HG03442 (cell line): ENCODE results near the gene UROC1.

Source experiments
- ATAC-seq: cut with Tn5 transposase; IDR thresholded peaks from one replicate; pipeline ENCODE4 v1.9.1; 2021; ENCODE audit warnings: mild to moderate bottlenecking, moderate library complexity; ENCODE audit not compliant: unreplicated experiment

Gene UROC1

GRCh38 chr3:126531051-126531330 lies 13.4 kb upstream of the UROC1 start:
- no peak for ATAC-seq

GRCh38 chr3:126530171-126531050 lies 12.8 kb upstream of the UROC1 start:
- ATAC-seq, result no peak

- ATAC-seq, result no peak
Observed at GRCh38 chr3:126529585-126530170, 12.1 kb upstream of the UROC1 start.

GRCh38 chr3:126528800-126529541 lies 11.4 kb upstream of the UROC1 start:
- ATAC-seq, result no peak

- ATAC-seq, result no peak
Observed at GRCh38 chr3:126528419-126528799, 10.8 kb upstream of the UROC1 start.

GRCh38 chr3:126527455-126528211 lies 10.1 kb upstream of the UROC1 start:
- ATAC-seq, result no peak

GRCh38 chr3:126527006-126527405 lies 9.4 kb upstream of the UROC1 start:
- no peak for ATAC-seq

GRCh38 chr3:126526668-126527005 lies 9.1 kb upstream of the UROC1 start:
- ATAC-seq, result no peak

- ATAC-seq, result no peak
Observed at GRCh38 chr3:126525853-126526667, 8.5 kb upstream of the UROC1 start.

GRCh38 chr3:126525091-126525852 lies 7.7 kb upstream of the UROC1 start:
- no peak for ATAC-seq

- no peak for ATAC-seq
Observed at GRCh38 chr3:126524429-126524988, 6.9 kb upstream of the UROC1 start.

- ATAC-seq, result no peak
Observed at GRCh38 chr3:126523745-126524428, 6.3 kb upstream of the UROC1 start, which contains the start of gene CHST13. Gene CHST13 (plus strand): TSS chr3:126524155. CDS start chr3:126524333, 178 bp downstream.

- ATAC-seq, result no peak
Observed at GRCh38 chr3:126522363-126522788, 4.8 kb upstream of the UROC1 start.

- no peak for ATAC-seq
Observed at GRCh38 chr3:126521122-126521891, 3.7 kb upstream of the UROC1 start.

GRCh38 chr3:126519506-126520455 lies 2.2 kb upstream of the UROC1 start:
- no peak for ATAC-seq

GRCh38 chr3:126518779-126519177 lies 1.2 kb upstream of the UROC1 start:
- no peak for ATAC-seq
